Keratinocyte (primary cell): ENCODE measurements around the gene RPL14. TPM values are rescaled to one million over a fixed set of nuclear protein-coding genes. Genes with fewer than 3 reads are reported as not detected.

Source experiments
- DNase-seq: peaks from one replicate; pipeline ENCODE4 v3.0.0-alpha.2; 2011; ENCODE audit warnings: low read depth, missing footprints, low spot score
- FAIRE-seq: peaks from 2 replicates; lab custom pipeline; 2011; peaks lifted over from hg19 to GRCh38; lab: Jason Lieb, UNC
- H2AFZ ChIP-seq: 2 replicates; pipeline ENCODE4 v1.6.0; 2012; ENCODE audit warnings: low read length, control low read depth, inconsistent platforms; ENCODE audit not compliant: control insufficient read depth
- H3K27ac ChIP-seq: 2 replicates; pipeline ENCODE4 v1.5.1; 2011; ENCODE audit warnings: low read length; ENCODE audit not compliant: control insufficient read depth, insufficient read depth
- H3K27me3 ChIP-seq: 3 replicates; pipeline ENCODE4 v1.6.0; 2011; ENCODE audit warnings: low read length; ENCODE audit not compliant: control insufficient read depth, insufficient read depth; ENCODE audit errors: extremely low read depth
- H3K36me3 ChIP-seq, 2 experiments: 2 replicates in 1 of 2; 3 replicates in 1 of 2; pipeline ENCODE4 v1.5.1; 2011; ENCODE audit warnings: low read length in 2 of 2, mild to moderate bottlenecking in 1 of 2; ENCODE audit not compliant: control insufficient read depth in 2 of 2, insufficient read depth in 2 of 2; ENCODE audit errors: extremely low read depth in 1 of 2
- H3K4me1 ChIP-seq: 3 replicates; pipeline ENCODE4 v1.5.1; 2011; ENCODE audit warnings: low read length; ENCODE audit not compliant: control insufficient read depth, insufficient read depth; ENCODE audit errors: extremely low read depth
- H3K4me2 ChIP-seq: 3 replicates; pipeline ENCODE4 v1.6.0; 2011; ENCODE audit warnings: low read depth, low read length; ENCODE audit not compliant: control insufficient read depth, insufficient read depth; ENCODE audit errors: extremely low read depth
- H3K4me3 ChIP-seq, 3 experiments: fragments of 200-600 bp in 1 of 3; sonication (generic) in 1 of 3; 2 replicates in 2 of 3; 3 replicates in 1 of 3; pipeline ENCODE4 v1.5.1; 2011 to 2016; ENCODE audit warnings: low read length in 3 of 3, mild to moderate bottlenecking in 3 of 3, control low read depth in 2 of 3, inconsistent platforms in 1 of 3, low read depth in 1 of 3, mixed read lengths in 1 of 3, mixed run types in 1 of 3, moderate library complexity in 1 of 3; ENCODE audit not compliant: control insufficient read depth in 2 of 3, insufficient read depth in 2 of 3; ENCODE audit errors: extremely low read depth in 1 of 3
- H3K79me2 ChIP-seq: 2 replicates; pipeline ENCODE4 v1.6.0; 2012; ENCODE audit warnings: low read length; ENCODE audit not compliant: control insufficient read depth, insufficient read depth
- H3K9ac ChIP-seq: 3 replicates; pipeline ENCODE4 v1.6.0; 2011; ENCODE audit warnings: low read length; ENCODE audit not compliant: control insufficient read depth, insufficient read depth; ENCODE audit errors: extremely low read depth
- H3K9me1 ChIP-seq: 3 replicates; pipeline ENCODE4 v1.6.0; 2011; ENCODE audit warnings: low read length; ENCODE audit not compliant: control insufficient read depth, insufficient read depth; ENCODE audit errors: extremely low read depth
- H3K9me3 ChIP-seq: 2 replicates; pipeline ENCODE4 v1.5.1; 2012; ENCODE audit warnings: low read depth, low read length; ENCODE audit not compliant: control insufficient read depth
- H4K20me1 ChIP-seq: 3 replicates; pipeline ENCODE4 v1.6.0; 2011; ENCODE audit warnings: low read length; ENCODE audit not compliant: control insufficient read depth, insufficient read depth; ENCODE audit errors: extremely low read depth
- EZH2 ChIP-seq: IDR thresholded peaks from one replicate; pipeline ENCODE4 v1.6.1; 2012; ENCODE audit warnings: inconsistent platforms, mild to moderate bottlenecking, low read length, moderate library complexity
- dilution Hi-C: fragments of 300-500 bp; cut with MboI; formaldehyde crosslinking; loops from one replicate; pipeline ENCODE4 v1.7.0; 2020; ENCODE audit warnings: low sequenced_read_pairs; ENCODE audit not compliant: extremely low pct_ligation_motif_present
- polyA minus RNA-seq, 3 experiments: library from RNA; depleted of rRNA, polyadenylated mRNA; stranded (reverse); fragments of >200 nt; gene quantifications; 1 replicate in 1 of 3; 2 replicates in 1 of 3; 3 replicates in 1 of 3; pipeline ENCODE4 v1.2.3, GENCODE V29; 2011
- polyA plus RNA-seq, 5 experiments: library from polyadenylated mRNA; depleted of rRNA in 3 of 5; stranded (reverse) in 3 of 5; stranded (forward) in 1 of 5; unstranded in 1 of 5; fragments of >200 nt; gene quantifications; 1 replicate in 1 of 5; 2 replicates in 3 of 5; 3 replicates in 1 of 5; pipeline versions ENCODE4 v1.2.1 to v1.2.3, GENCODE V29; 2011 to 2012; ENCODE audit warnings: missing spikeins in 2 of 5, low read depth in 1 of 5, low replicate concordance in 1 of 5
- TF ChIP-seq, protein P1 (sequence below), 3 experiments: IDR thresholded peaks in 1 of 3; conservative IDR thresholded peaks in 1 of 3; optimal IDR thresholded peaks in 1 of 3; 2 replicates in 2 of 3; 3 replicates in 1 of 3; pipeline versions ENCODE3 to v1.5.1; 2011; ENCODE audit warnings: low read length in 3 of 3, mild to moderate bottlenecking in 3 of 3, moderate library complexity in 2 of 3, control low read depth in 1 of 3, inconsistent platforms in 1 of 3; ENCODE audit not compliant: insufficient read depth in 2 of 3; ENCODE audit errors: extremely low read depth in 1 of 3

The RPL14 gene
- polyA plus RNA-seq, result 473 to 787 TPM (median 585 TPM) in 3 replicates
- polyA plus RNA-seq (2011; ENCODE audit: low read depth), result 2,042 TPM
- 510 and 664 TPM in 2 replicates for polyA plus RNA-seq (2011; cell fraction: cytosol; rRNA removed)
- polyA plus RNA-seq (2011; cell fraction: nucleus; rRNA removed), result 120 and 162 TPM in 2 replicates
- polyA plus RNA-seq (2012; ENCODE audit: low replicate concordance), result 1,249 and 1,671 TPM in 2 replicates
- polyA minus RNA-seq, result 273 to 445 TPM (median 282 TPM) in 3 replicates
- 409 TPM for polyA minus RNA-seq (2011; cell fraction: cytosol; rRNA and poly(A)+ RNA removed)
- polyA minus RNA-seq (2011; cell fraction: nucleus; rRNA and poly(A)+ RNA removed), result 58.1 and 117 TPM in 2 replicates

DNA sequence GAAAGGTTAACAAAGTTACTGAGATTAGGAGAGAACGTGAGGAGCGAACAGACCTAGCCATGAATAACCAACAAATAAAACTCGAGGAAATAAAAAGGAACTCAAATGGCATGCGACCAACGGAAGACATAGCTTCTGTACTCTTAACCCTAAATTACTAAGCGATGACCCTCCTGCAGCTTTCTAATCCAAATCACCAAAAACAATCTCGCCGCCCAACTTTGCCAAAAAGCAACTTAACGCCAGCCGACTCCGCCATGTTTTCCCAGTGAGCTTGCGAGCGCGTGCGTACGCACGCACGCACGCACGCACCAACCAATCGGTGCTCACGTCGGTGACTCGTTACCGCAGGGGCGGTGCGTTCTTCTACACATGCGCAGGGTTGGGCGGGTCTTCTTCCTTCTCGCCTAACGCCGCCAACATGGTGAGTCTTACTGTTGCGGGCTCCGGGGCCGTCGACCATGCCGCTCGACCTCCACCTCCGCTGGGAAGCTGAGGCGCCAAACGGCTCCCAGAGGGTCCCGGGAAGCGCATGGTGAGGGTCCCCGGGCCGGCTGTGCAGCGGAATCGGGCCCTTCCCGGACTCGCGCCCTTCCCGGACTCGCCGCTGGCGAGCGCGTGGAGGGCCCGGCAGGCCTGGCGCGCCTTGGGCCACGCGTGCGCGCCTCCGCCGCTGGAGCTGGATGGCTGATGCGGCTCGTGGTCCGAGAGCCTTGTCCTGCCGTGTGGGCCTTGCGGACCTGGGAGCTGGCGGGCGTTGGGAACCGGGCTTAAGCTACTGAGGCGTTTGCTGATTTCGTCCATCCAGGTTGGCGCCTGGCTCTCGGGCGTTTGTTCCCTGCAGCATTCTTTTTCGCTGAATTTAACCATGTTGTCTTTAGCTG lies at the start of gene RPL14:
RPL14 (plus strand) TSS at position 400 of the 884 bp plus-strand sequence; CDS start at position 533, 133 bp downstream.
- peaks cover 32% of the 10 kb centered on the region for H3K79me2 ChIP-seq
- peak within 1 kb of the TSS; percentile 95 for H3K27ac ChIP-seq
- H3K4me1 ChIP-seq, result peaks cover 18% of the 10 kb centered on the region
- H3K36me3 ChIP-seq, result peaks cover 20 to 22% of the 10 kb centered on the region in 2 experiments
- H2AFZ ChIP-seq, result peak within 1 kb of the TSS; percentile 97
- no peak for TF ChIP-seq EZH2
- TF ChIP-seq, protein P1, sequence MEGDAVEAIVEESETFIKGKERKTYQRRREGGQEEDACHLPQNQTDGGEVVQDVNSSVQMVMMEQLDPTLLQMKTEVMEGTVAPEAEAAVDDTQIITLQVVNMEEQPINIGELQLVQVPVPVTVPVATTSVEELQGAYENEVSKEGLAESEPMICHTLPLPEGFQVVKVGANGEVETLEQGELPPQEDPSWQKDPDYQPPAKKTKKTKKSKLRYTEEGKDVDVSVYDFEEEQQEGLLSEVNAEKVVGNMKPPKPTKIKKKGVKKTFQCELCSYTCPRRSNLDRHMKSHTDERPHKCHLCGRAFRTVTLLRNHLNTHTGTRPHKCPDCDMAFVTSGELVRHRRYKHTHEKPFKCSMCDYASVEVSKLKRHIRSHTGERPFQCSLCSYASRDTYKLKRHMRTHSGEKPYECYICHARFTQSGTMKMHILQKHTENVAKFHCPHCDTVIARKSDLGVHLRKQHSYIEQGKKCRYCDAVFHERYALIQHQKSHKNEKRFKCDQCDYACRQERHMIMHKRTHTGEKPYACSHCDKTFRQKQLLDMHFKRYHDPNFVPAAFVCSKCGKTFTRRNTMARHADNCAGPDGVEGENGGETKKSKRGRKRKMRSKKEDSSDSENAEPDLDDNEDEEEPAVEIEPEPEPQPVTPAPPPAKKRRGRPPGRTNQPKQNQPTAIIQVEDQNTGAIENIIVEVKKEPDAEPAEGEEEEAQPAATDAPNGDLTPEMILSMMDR (optimal IDR thresholded peaks at IDR 0.05 in 1 of 3, IDR thresholded peaks at IDR 0.05 in 1 of 3, conservative IDR thresholded peaks at IDR 0.05 in 1 of 3; ENCODE audit: extremely low read depth in 1 of 3, insufficient read depth in 2 of 3, low read length in 3 of 3), result no peak
- H3K9me1 ChIP-seq, result no peaks in the 10 kb centered on the region
- no peaks in the 10 kb centered on the region for H3K9me3 ChIP-seq
- no peaks in the 10 kb centered on the region for H3K27me3 ChIP-seq
- peaks cover 16% of the 10 kb centered on the region for H4K20me1 ChIP-seq
- H3K4me3 ChIP-seq, result peak within 1 kb of the TSS; percentile 59 to 95 (median 92)
- peak within 1 kb of the TSS; percentile 99 for H3K9ac ChIP-seq
- peak within 1 kb of the TSS; percentile 94 for H3K4me2 ChIP-seq
- dilution Hi-C loops, result no loop called here
- no peak for FAIRE-seq
- DNase-seq, result peak; percentile 85

DNA sequence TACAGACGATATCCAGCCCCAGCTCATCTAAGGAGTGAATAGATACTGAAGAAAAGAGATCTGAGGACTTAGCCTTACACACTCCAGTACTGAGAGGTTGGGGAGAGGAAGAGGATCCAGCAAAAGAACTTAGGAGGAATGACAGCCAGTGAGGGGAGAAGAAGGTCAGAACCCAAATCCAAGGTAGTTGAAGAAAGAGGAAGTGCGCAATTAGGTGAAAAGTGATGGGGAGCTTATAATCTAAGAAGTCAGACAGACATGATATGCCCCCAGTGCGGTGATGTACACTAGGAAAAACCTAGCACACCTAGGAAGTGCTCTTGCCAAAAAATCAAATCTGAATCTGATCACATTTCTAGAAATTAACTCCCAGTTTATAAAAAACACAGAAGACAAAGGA lies 49.5 kb upstream of the RPL14 start:
- Histone ChIP-seq H2AFZ (no peak overlapping the region), H3K9me3 (no peaks in the 10 kb centered on the region), H3K9ac (no peak overlapping the region), H3K36me3 (peaks cover 0 to 2% of the 10 kb centered on the region in 2 experiments), H3K4me2 (no peak overlapping the region), H3K79me2 (no peaks in the 10 kb centered on the region), H3K27ac (no peak overlapping the region), H4K20me1 (no peaks in the 10 kb centered on the region), H3K4me1 (no peaks in the 10 kb centered on the region), H3K9me1 (no peaks in the 10 kb centered on the region), H3K4me3 (no peak overlapping the region), H3K27me3 (no peaks in the 10 kb centered on the region)
- DNase-seq (no peak), FAIRE-seq (no peak)
- dilution Hi-C loops, result no loop called here
- TF ChIP-seq, protein P1 (optimal IDR thresholded peaks at IDR 0.05 in 1 of 3, IDR thresholded peaks at IDR 0.05 in 1 of 3, conservative IDR thresholded peaks at IDR 0.05 in 1 of 3; ENCODE audit: extremely low read depth in 1 of 3, insufficient read depth in 2 of 3, low read length in 3 of 3), result no peak
- TF ChIP-seq EZH2, result no peak
